ENCODE data around the gene GOLGA1.

- TF ChIP-seq EZH2phosphoT487 (IDR thresholded peaks at IDR 0.05; ENCODE audit: borderline replicate concordance, low read depth, low read length) (no peak), CTCF (conservative IDR thresholded peaks at IDR 0.05; ENCODE audit: low read length) (no peak)
Measured at GRCh38 chr9:124829334-124829669, 111.6 kb downstream of the GOLGA1 start.
